ENCODE measurements around the gene FCGR2B.

The FCGR2B gene

DNA sequence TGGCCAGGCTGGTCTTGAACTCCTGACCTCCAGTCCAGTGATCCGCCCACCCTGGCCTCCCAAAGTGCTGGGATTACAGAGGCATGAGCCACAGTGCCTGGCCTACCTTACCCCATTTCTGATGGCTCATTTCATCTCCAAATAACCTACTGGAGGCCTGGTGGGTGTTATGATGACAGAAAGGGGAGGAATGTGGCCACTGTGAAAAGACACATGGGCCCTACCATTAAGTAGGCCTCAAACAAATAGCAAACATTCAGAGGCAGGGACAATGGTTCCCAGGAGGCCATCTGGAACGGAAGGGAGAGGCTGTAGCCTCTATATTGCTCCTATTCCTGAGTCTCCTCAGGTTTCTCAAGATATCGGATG is 43.2 kb downstream of the FCGR2B start:
- Histone ChIP-seq H2BK5ac (ENCODE audit: low read length) (no peak overlapping the region), H3K36me3 (replicated peaks in 1 of 2; ENCODE audit: control insufficient read depth in 2 of 2, insufficient read depth in 2 of 2, low read length in 2 of 2) (no peaks in the 10 kb centered on the region), H3K9me3 (replicated peaks in 1 of 2; ENCODE audit: control insufficient read depth in 2 of 2, insufficient read depth in 1 of 2, low read depth in 1 of 2, low read length in 2 of 2) (no peaks in the 10 kb centered on the region), H2BK12ac (ENCODE audit: low read length) (no peak overlapping the region), H3K4me1 (ENCODE audit: control insufficient read depth in 2 of 2, insufficient read depth in 1 of 2, low read depth in 1 of 2, low read length in 2 of 2) (no peaks in the 10 kb centered on the region), H2BK120ac (ENCODE audit: low read depth, low read length) (no peak overlapping the region), H2BK15ac (ENCODE audit: low read length) (no peak overlapping the region), H3K4me3 (ENCODE audit: low read length in 2 of 2) (no peak overlapping the region), H2AFZ (ENCODE audit: low read length) (no peak overlapping the region), H3K27me3 (ENCODE audit: control insufficient read depth in 3 of 3, insufficient read depth in 3 of 3, low read depth in 1 of 3, low read length in 3 of 3) (peaks cover 0 to 12% (median 0%) of the 10 kb centered on the region in 3 experiments), H3K14ac (ENCODE audit: low read length) (no peak overlapping the region), H3K23ac (ENCODE audit: low read depth, low read length, poor library complexity) (no peak overlapping the region), H3K79me1 (ENCODE audit: low read depth, low read length) (no peaks in the 10 kb centered on the region), H3K27ac (replicated peaks; ENCODE audit: low read length) (no peak overlapping the region), H4K91ac (ENCODE audit: low read depth, low read length, poor library complexity) (no peak overlapping the region), H2AK5ac (ENCODE audit: low read depth, low read length) (no peak overlapping the region), H3K4me2 (ENCODE audit: insufficient read depth, low read length, poor library complexity, severe bottlenecking) (no peak overlapping the region), H3K4ac (ENCODE audit: low read length) (no peak overlapping the region), H4K8ac (ENCODE audit: low read depth, low read length) (no peak overlapping the region), H3K9ac (ENCODE audit: low read depth, low read length, poor library complexity) (no peak overlapping the region), H3K18ac (ENCODE audit: low read length) (no peak overlapping the region)
- DNase-seq (ENCODE audit: low spot score) = no peak
- WGBS, 2 donors (ENCODE audit: extremely low coverage in 2 of 2, insufficient read length in 2 of 2, insufficient replicate concordance in 1 of 2) = no CpG with 5 or more reads among the region's 3 CpGs

DNA sequence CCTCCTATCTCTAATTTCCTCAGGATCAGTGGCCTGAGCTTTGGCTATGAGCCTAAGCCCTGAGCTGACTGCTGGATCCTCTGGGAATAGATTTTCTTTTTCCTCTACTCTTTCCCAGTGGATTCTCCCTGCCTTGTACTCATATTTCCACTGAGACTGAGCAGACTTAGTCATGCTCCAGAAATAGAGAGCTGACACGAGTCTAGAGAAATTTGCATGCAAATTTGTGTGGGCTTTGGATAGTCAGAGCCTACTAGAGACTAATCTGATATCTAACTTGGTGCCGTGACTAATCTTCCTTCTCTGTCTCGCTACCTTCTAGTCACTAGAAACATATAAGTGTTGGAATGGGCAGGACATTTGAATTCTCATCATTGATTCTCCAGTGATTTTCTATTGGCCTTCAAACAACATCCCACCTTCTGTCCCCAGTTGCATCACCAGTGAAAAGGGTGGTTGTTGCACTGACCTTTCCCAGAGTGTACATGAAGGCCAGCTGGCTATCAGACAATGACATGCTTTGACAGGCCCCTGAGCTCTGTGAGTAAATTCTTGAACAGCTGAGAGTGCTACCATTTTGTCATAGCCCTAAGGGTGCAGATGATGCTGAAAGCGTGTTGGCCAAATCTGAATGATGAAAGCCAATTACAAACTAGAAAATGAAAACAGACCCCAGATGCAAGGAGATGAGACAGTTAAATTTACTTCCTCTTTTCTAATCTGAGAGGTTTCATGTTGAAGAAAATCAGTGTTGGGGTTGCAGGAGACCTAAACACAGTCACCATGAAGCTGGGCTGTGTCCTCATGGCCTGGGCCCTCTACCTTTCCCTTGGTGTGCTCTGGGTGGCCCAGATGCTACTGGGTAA is 43.8 kb downstream of the FCGR2B start, which contains the start of gene FCRLA:
Gene FCRLA, plus strand, starts transcription at position 748 of the 866 bp plus-strand sequence. Its CDS starts 36 bp downstream, at position 784.
- WGBS, 2 donors (ENCODE audit: extremely low coverage in 2 of 2, insufficient read length in 2 of 2, insufficient replicate concordance in 1 of 2) = no CpG with 5 or more reads among the region's 4 CpGs
- no peak within 1 kb of the TSS for H2AK5ac ChIP-seq (ENCODE audit: low read depth, low read length)
- H3K4ac ChIP-seq (ENCODE audit: low read length) = no peak within 1 kb of the TSS
- no peak within 1 kb of the TSS for H4K8ac ChIP-seq (ENCODE audit: low read depth, low read length)
- no peak within 1 kb of the TSS for H2BK5ac ChIP-seq (ENCODE audit: low read length)
- DNase-seq (ENCODE audit: low spot score) = no peak
- H4K91ac ChIP-seq (ENCODE audit: low read depth, low read length, poor library complexity) = no peak within 1 kb of the TSS
- no peaks in the 10 kb centered on the region for H3K4me1 ChIP-seq (ENCODE audit: control insufficient read depth in 2 of 2, insufficient read depth in 1 of 2, low read depth in 1 of 2, low read length in 2 of 2)
- H2AFZ ChIP-seq (ENCODE audit: low read length) = no peak within 1 kb of the TSS
- no peaks in the 10 kb centered on the region for H3K79me1 ChIP-seq (ENCODE audit: low read depth, low read length)
- no peak within 1 kb of the TSS for H2BK15ac ChIP-seq (ENCODE audit: low read length)
- peaks cover 0 to 12% (median 0%) of the 10 kb centered on the region in 3 experiments for H3K27me3 ChIP-seq (ENCODE audit: control insufficient read depth in 3 of 3, insufficient read depth in 3 of 3, low read depth in 1 of 3, low read length in 3 of 3)
- no peak within 1 kb of the TSS for H3K14ac ChIP-seq (ENCODE audit: low read length)
- no peak within 1 kb of the TSS for H3K4me2 ChIP-seq (ENCODE audit: insufficient read depth, low read length, poor library complexity, severe bottlenecking)
- H3K4me3 ChIP-seq (ENCODE audit: low read length in 2 of 2) = no peak within 1 kb of the TSS
- H3K9me3 ChIP-seq (replicated peaks in 1 of 2; ENCODE audit: control insufficient read depth in 2 of 2, insufficient read depth in 1 of 2, low read depth in 1 of 2, low read length in 2 of 2) = no peaks in the 10 kb centered on the region
- H2BK120ac ChIP-seq (ENCODE audit: low read depth, low read length) = no peak within 1 kb of the TSS
- H3K27ac ChIP-seq (replicated peaks; ENCODE audit: low read length) = no peak within 1 kb of the TSS
- H3K18ac ChIP-seq (ENCODE audit: low read length) = no peak within 1 kb of the TSS
- H3K36me3 ChIP-seq (replicated peaks in 1 of 2; ENCODE audit: control insufficient read depth in 2 of 2, insufficient read depth in 2 of 2, low read length in 2 of 2) = no peaks in the 10 kb centered on the region
- no peak within 1 kb of the TSS for H2BK12ac ChIP-seq (ENCODE audit: low read length)
- H3K9ac ChIP-seq (ENCODE audit: low read depth, low read length, poor library complexity) = no peak within 1 kb of the TSS
- no peak within 1 kb of the TSS for H3K23ac ChIP-seq (ENCODE audit: low read depth, low read length, poor library complexity)

DNA sequence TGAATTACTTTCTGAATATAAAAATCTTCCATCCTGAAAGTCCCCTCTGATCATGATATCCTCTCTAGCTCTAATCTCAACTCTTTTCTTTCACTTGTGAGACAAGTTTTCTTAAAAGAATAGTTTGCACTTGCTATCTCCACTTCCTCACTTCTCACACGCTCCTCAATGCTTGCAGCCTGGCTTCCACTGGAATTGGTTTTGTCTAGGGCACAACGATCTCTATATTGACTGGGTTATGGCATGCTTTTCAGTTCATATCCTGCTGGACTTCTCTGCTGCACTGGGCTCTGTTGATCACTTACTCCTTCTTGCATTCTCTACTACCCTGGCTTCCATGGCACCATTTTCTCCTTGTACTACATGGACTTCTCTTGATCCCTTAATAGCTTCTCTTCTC is 44.6 kb downstream of the FCGR2B start:
- Histone ChIP-seq H2BK5ac (ENCODE audit: low read length) (no peak overlapping the region), H3K23ac (ENCODE audit: low read depth, low read length, poor library complexity) (no peak overlapping the region), H3K4me2 (ENCODE audit: insufficient read depth, low read length, poor library complexity, severe bottlenecking) (no peak overlapping the region), H4K8ac (ENCODE audit: low read depth, low read length) (no peak overlapping the region), H2BK15ac (ENCODE audit: low read length) (no peak overlapping the region), H3K9ac (ENCODE audit: low read depth, low read length, poor library complexity) (no peak overlapping the region), H3K14ac (ENCODE audit: low read length) (no peak overlapping the region), H3K27me3 (ENCODE audit: control insufficient read depth in 3 of 3, insufficient read depth in 3 of 3, low read depth in 1 of 3, low read length in 3 of 3) (peaks cover 0 to 12% (median 0%) of the 10 kb centered on the region in 3 experiments), H3K4ac (ENCODE audit: low read length) (no peak overlapping the region), H3K18ac (ENCODE audit: low read length) (no peak overlapping the region), H3K27ac (replicated peaks; ENCODE audit: low read length) (no peak overlapping the region), H2AK5ac (ENCODE audit: low read depth, low read length) (no peak overlapping the region), H2AFZ (ENCODE audit: low read length) (no peak overlapping the region), H3K4me1 (ENCODE audit: control insufficient read depth in 2 of 2, insufficient read depth in 1 of 2, low read depth in 1 of 2, low read length in 2 of 2) (no peaks in the 10 kb centered on the region), H4K91ac (ENCODE audit: low read depth, low read length, poor library complexity) (no peak overlapping the region), H3K36me3 (replicated peaks in 1 of 2; ENCODE audit: control insufficient read depth in 2 of 2, insufficient read depth in 2 of 2, low read length in 2 of 2) (no peaks in the 10 kb centered on the region), H3K79me1 (ENCODE audit: low read depth, low read length) (no peaks in the 10 kb centered on the region), H3K4me3 (ENCODE audit: low read length in 2 of 2) (no peak overlapping the region), H2BK120ac (ENCODE audit: low read depth, low read length) (no peak overlapping the region), H2BK12ac (ENCODE audit: low read length) (no peak overlapping the region), H3K9me3 (replicated peaks in 1 of 2; ENCODE audit: control insufficient read depth in 2 of 2, insufficient read depth in 1 of 2, low read depth in 1 of 2, low read length in 2 of 2) (no peaks in the 10 kb centered on the region)
- WGBS, 2 donors (ENCODE audit: extremely low coverage in 2 of 2, insufficient read length in 2 of 2, insufficient replicate concordance in 1 of 2) = no CpG with 5 or more reads among the region's 2 CpGs
- DNase-seq (ENCODE audit: low spot score) = no peak

DNA sequence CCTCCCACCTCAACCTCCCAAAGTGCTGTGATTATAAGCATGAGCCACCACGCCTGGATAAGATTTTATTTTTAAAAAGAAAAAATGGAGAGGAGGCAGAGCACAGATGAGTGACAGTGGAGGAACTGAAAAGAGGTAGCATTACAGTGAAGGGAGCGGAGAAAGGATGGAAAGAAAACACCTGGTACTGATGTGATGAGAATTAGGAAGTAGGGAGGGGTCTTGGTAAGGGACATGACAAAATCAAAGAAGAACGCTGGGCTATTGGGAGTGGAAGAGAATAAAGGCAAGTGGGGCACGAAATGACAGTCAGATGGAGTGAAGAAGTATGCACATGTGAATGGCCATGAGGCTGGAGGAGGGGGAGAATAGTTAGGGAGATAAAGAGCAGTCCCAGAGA is 46.4 kb downstream of the FCGR2B start:
- no peak overlapping the region for H3K4me3 ChIP-seq (ENCODE audit: low read length in 2 of 2)
- no peak overlapping the region for H2BK15ac ChIP-seq (ENCODE audit: low read length)
- no peak overlapping the region for H3K18ac ChIP-seq (ENCODE audit: low read length)
- no CpG with 5 or more reads among the region's 4 CpGs for WGBS, 2 donors (ENCODE audit: extremely low coverage in 2 of 2, insufficient read length in 2 of 2, insufficient replicate concordance in 1 of 2)
- DNase-seq (ENCODE audit: low spot score) = no peak
- no peak overlapping the region for H2BK12ac ChIP-seq (ENCODE audit: low read length)
- peaks cover 0 to 12% (median 0%) of the 10 kb centered on the region in 3 experiments for H3K27me3 ChIP-seq (ENCODE audit: control insufficient read depth in 3 of 3, insufficient read depth in 3 of 3, low read depth in 1 of 3, low read length in 3 of 3)
- no peak overlapping the region for H2AK5ac ChIP-seq (ENCODE audit: low read depth, low read length)
- no peak overlapping the region for H3K27ac ChIP-seq (replicated peaks; ENCODE audit: low read length)
- no peak overlapping the region for H3K23ac ChIP-seq (ENCODE audit: low read depth, low read length, poor library complexity)
- no peak overlapping the region for H4K91ac ChIP-seq (ENCODE audit: low read depth, low read length, poor library complexity)
- no peaks in the 10 kb centered on the region for H3K79me1 ChIP-seq (ENCODE audit: low read depth, low read length)
- no peak overlapping the region for H3K4me2 ChIP-seq (ENCODE audit: insufficient read depth, low read length, poor library complexity, severe bottlenecking)
- H3K14ac ChIP-seq (ENCODE audit: low read length) = no peak overlapping the region
- H2AFZ ChIP-seq (ENCODE audit: low read length) = no peak overlapping the region
- no peak overlapping the region for H3K9ac ChIP-seq (ENCODE audit: low read depth, low read length, poor library complexity)
- H2BK5ac ChIP-seq (ENCODE audit: low read length) = no peak overlapping the region
- H3K9me3 ChIP-seq (replicated peaks in 1 of 2; ENCODE audit: control insufficient read depth in 2 of 2, insufficient read depth in 1 of 2, low read depth in 1 of 2, low read length in 2 of 2) = no peaks in the 10 kb centered on the region
- no peak overlapping the region for H4K8ac ChIP-seq (ENCODE audit: low read depth, low read length)
- H2BK120ac ChIP-seq (ENCODE audit: low read depth, low read length) = no peak overlapping the region
- H3K36me3 ChIP-seq (replicated peaks in 1 of 2; ENCODE audit: control insufficient read depth in 2 of 2, insufficient read depth in 2 of 2, low read length in 2 of 2) = no peaks in the 10 kb centered on the region
- no peaks in the 10 kb centered on the region for H3K4me1 ChIP-seq (ENCODE audit: control insufficient read depth in 2 of 2, insufficient read depth in 1 of 2, low read depth in 1 of 2, low read length in 2 of 2)
- no peak overlapping the region for H3K4ac ChIP-seq (ENCODE audit: low read length)

Data from neuronal stem cell (in vitro differentiated cells).